Measurements from ENCODE around the gene HYDIN.
"Not testable (repeated sequence)": the region's sequence is repeated elsewhere in the genome, so short reads cannot be mapped to it uniquely, and the experiment has no call there.

The HYDIN gene

DNA sequence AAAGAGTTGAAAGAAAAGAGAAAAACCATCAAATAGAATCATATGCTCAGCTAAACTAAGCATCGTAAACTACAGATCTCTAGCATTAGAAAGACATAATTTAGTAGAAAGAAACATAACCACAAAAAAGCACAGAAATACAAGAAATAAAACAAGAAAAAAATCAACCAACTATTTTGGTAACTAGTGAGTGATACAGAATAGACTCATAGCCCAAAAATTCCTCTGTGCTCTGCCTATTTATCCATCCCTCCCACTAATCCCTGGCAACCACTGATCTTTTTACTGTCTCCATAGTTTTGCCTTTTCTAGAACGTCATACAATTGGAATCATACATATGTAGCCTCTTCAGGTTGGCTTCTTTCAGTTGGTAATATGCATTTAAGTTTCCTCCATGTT is 180.2 kb downstream of the HYDIN start:
- not testable (repeated sequence) for H3K4me1 ChIP-seq (ENCODE audit: control insufficient read depth in 5 of 5, insufficient read depth in 5 of 5, low read length in 5 of 5); H3K4me3 ChIP-seq (ENCODE audit: low read depth in 1 of 5, low read length in 5 of 5); H3K9me3 ChIP-seq (ENCODE audit: control insufficient read depth in 5 of 5, low read length in 5 of 5); H3K27me3 ChIP-seq (ENCODE audit: control insufficient read depth in 5 of 5, insufficient read depth in 4 of 5, low read length in 5 of 5); H3K9ac ChIP-seq (ENCODE audit: low read length in 5 of 5); H3K36me3 ChIP-seq (ENCODE audit: control insufficient read depth in 5 of 5, insufficient read depth in 5 of 5, low read length in 5 of 5); H3K27ac ChIP-seq (ENCODE audit: low read depth, low read length)

DNA sequence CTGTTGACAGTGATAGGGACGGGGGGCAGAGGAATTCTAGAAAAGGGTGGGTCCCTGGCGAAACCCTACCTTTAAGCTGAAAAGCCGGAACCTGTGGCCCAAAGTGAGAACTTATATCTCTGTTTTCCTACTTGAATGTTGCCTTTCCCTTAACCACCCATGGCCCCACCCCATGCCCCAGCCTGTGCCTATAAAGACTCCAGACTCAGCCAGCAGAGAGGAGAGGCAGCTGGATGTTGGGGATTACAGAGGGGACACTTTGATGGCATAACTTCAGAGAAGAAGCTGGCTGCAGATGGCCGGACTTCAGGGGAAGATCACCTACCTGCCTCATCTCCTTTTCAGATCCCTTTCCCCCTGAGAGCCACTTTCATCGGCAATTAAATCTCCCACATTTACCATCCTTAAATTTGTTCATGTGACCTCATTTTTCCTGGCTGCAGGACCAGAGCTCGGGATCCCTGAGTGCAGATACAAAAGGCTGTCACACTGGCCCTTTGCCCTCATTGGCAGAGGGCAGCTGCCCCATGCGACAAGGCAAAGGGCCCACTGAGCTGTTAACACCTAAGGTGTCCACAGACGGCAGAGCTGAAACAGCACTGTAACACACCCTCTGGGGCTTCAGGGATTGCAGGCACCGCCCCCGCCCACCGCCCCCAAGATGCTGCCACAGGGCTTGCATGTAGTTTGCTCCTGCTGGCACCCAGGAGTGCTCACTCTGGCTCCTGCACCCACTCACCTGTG is 191.0 kb downstream of the HYDIN start:
- not testable (repeated sequence) for H3K4me3 ChIP-seq (ENCODE audit: low read depth in 1 of 5, low read length in 5 of 5); H3K27me3 ChIP-seq (ENCODE audit: control insufficient read depth in 5 of 5, insufficient read depth in 4 of 5, low read length in 5 of 5); H3K36me3 ChIP-seq (ENCODE audit: control insufficient read depth in 5 of 5, insufficient read depth in 5 of 5, low read length in 5 of 5); H3K4me1 ChIP-seq (ENCODE audit: control insufficient read depth in 5 of 5, insufficient read depth in 5 of 5, low read length in 5 of 5); H3K9ac ChIP-seq (ENCODE audit: low read length in 5 of 5); H3K27ac ChIP-seq (ENCODE audit: low read depth, low read length); H3K9me3 ChIP-seq (ENCODE audit: control insufficient read depth in 5 of 5, low read length in 5 of 5)

DNA sequence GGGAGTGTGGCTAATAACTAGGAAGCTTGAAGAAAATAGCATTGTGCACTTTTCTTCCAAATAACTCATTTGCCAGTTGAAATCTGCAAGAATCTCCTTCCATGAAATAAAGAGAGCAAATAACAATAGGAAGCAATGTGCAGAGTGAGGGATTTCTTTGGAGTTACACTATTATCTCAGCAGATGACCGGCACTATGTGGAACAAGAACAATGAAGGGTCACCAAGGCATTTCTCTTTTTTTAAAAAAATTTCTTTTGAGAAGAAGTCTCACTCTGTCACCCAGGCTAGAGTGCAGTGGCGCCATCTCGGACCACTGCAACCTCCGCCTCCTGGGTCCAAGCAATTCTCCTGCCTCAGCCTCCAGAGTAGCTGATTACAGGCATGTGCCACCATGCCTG is 192.1 kb downstream of the HYDIN start:
- H3K4me3 ChIP-seq (ENCODE audit: low read depth in 1 of 5, low read length in 5 of 5); H3K9me3 ChIP-seq (ENCODE audit: control insufficient read depth in 5 of 5, low read length in 5 of 5); H3K36me3 ChIP-seq (ENCODE audit: control insufficient read depth in 5 of 5, insufficient read depth in 5 of 5, low read length in 5 of 5); H3K9ac ChIP-seq (ENCODE audit: low read length in 5 of 5); H3K4me1 ChIP-seq (ENCODE audit: control insufficient read depth in 5 of 5, insufficient read depth in 5 of 5, low read length in 5 of 5); H3K27me3 ChIP-seq (ENCODE audit: control insufficient read depth in 5 of 5, insufficient read depth in 4 of 5, low read length in 5 of 5); H3K27ac ChIP-seq (ENCODE audit: low read depth, low read length): not testable (repeated sequence)

DNA sequence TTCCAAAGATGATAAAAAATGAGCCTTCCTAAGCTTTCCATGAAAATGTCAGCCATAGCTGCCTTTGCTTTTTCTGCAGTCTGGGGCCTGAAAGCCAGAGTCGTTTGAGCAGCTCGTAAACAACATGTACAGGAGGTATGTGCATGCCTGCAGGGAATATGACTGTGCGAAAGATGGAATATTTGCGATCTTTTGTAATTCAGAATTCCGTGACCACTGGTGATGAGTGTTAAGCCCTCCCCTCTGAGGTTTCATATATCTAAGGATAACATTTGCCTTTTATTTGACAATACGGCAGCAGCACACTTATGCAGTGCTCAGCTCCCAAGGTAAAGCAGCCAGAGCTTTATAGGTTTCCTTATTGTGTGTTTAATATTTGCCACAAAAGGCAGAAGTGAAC is 192.5 kb downstream of the HYDIN start:
- H3K27ac ChIP-seq (ENCODE audit: low read depth, low read length); H3K4me3 ChIP-seq (ENCODE audit: low read depth in 1 of 5, low read length in 5 of 5); H3K36me3 ChIP-seq (ENCODE audit: control insufficient read depth in 5 of 5, insufficient read depth in 5 of 5, low read length in 5 of 5); H3K4me1 ChIP-seq (ENCODE audit: control insufficient read depth in 5 of 5, insufficient read depth in 5 of 5, low read length in 5 of 5); H3K27me3 ChIP-seq (ENCODE audit: control insufficient read depth in 5 of 5, insufficient read depth in 4 of 5, low read length in 5 of 5); H3K9ac ChIP-seq (ENCODE audit: low read length in 5 of 5); H3K9me3 ChIP-seq (ENCODE audit: control insufficient read depth in 5 of 5, low read length in 5 of 5): not testable (repeated sequence)

DNA sequence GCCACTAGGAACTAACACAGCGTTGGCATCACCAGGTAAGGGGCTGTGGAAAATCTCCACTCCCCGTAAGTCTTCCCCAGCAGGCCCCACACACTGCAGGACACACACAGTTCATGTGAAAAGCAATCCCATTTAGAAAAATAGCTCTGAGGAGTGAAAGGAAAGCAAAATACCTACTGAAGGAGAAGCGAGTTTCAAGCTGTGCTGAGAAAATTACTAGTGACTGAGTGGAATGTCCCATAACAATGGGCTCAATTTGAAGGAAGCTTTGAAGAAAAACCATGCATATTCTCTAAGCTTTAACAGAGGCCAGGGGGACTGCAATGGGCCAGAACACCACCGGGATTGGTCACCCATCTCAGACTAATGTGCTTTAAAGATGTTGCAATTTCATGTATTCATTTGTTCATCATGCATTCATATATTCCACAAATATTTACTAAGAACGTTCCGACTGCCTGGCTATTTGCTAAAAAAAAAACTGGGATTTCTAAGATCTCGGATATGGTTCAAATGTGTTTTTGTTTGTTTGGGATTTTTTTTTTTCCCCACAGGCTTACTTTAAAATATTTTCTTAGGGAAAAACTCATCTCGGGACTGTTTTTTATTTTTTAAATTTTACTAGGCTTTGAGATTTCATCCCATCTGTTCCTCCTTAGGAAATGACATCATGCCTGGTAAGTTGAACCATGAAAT is 202.3 kb downstream of the HYDIN start:
- not testable (repeated sequence) for H3K4me1 ChIP-seq (ENCODE audit: control insufficient read depth in 5 of 5, insufficient read depth in 5 of 5, low read length in 5 of 5); H3K27me3 ChIP-seq (ENCODE audit: control insufficient read depth in 5 of 5, insufficient read depth in 4 of 5, low read length in 5 of 5); H3K9me3 ChIP-seq (ENCODE audit: control insufficient read depth in 5 of 5, low read length in 5 of 5); H3K36me3 ChIP-seq (ENCODE audit: control insufficient read depth in 5 of 5, insufficient read depth in 5 of 5, low read length in 5 of 5); H3K4me3 ChIP-seq (ENCODE audit: low read depth in 1 of 5, low read length in 5 of 5); H3K9ac ChIP-seq (ENCODE audit: low read length in 5 of 5); H3K27ac ChIP-seq (ENCODE audit: low read depth, low read length)

DNA sequence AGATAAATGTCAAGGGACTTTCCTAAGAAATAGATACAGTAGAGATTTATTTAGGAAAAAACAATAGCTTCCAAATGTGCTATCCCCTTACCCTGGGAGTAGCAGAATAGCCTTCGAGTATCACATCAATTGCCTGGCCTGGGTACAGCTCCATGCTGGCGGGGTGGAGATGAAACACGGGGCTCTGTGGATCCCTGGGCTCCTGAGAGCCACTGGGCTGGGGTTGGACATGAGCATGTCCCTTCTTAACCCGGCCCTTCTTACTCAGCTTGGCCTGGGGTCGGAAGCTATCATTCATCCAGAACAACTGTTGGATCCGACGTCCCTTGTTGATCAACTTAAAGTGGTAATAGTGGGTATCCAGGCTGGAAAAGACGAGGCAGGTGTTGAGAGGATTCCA is 203.0 kb downstream of the HYDIN start:
- not testable (repeated sequence) for H3K27ac ChIP-seq (ENCODE audit: low read depth, low read length); H3K36me3 ChIP-seq (ENCODE audit: control insufficient read depth in 5 of 5, insufficient read depth in 5 of 5, low read length in 5 of 5); H3K27me3 ChIP-seq (ENCODE audit: control insufficient read depth in 5 of 5, insufficient read depth in 4 of 5, low read length in 5 of 5); H3K9ac ChIP-seq (ENCODE audit: low read length in 5 of 5); H3K4me3 ChIP-seq (ENCODE audit: low read depth in 1 of 5, low read length in 5 of 5); H3K9me3 ChIP-seq (ENCODE audit: control insufficient read depth in 5 of 5, low read length in 5 of 5); H3K4me1 ChIP-seq (ENCODE audit: control insufficient read depth in 5 of 5, insufficient read depth in 5 of 5, low read length in 5 of 5)

DNA sequence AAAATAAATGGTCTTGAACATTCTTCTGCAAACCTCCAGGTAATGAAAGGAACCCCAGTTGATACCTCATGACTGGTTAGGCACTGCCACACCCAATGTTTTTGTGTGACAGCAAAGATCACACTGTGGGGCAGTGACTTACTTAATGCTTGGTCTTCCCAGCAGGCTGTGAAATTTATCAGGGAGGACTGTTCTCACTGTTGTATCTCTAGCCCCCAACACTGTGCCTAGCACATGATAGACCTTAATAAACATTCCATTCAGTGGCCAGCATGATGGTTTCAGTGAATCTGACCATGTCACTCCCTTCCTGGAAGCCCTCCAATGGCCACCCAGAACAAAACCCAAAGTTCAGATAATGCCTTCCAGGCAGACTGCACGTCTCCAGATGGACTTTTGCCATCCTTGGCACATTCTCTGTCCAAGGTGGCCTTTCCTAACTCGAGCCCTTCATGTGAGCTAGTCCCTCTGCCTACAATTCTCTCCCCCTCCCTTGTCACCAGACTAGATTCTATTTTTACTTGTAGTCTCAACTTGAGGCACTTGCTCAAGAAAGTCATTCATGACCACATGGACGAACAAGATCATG is 206.6 kb downstream of the HYDIN start:
- H3K27me3 ChIP-seq (ENCODE audit: control insufficient read depth in 5 of 5, insufficient read depth in 4 of 5, low read length in 5 of 5); H3K4me3 ChIP-seq (ENCODE audit: low read depth in 1 of 5, low read length in 5 of 5); H3K9me3 ChIP-seq (ENCODE audit: control insufficient read depth in 5 of 5, low read length in 5 of 5); H3K27ac ChIP-seq (ENCODE audit: low read depth, low read length); H3K4me1 ChIP-seq (ENCODE audit: control insufficient read depth in 5 of 5, insufficient read depth in 5 of 5, low read length in 5 of 5); H3K9ac ChIP-seq (ENCODE audit: low read length in 5 of 5); H3K36me3 ChIP-seq (ENCODE audit: control insufficient read depth in 5 of 5, insufficient read depth in 5 of 5, low read length in 5 of 5): not testable (repeated sequence)

DNA sequence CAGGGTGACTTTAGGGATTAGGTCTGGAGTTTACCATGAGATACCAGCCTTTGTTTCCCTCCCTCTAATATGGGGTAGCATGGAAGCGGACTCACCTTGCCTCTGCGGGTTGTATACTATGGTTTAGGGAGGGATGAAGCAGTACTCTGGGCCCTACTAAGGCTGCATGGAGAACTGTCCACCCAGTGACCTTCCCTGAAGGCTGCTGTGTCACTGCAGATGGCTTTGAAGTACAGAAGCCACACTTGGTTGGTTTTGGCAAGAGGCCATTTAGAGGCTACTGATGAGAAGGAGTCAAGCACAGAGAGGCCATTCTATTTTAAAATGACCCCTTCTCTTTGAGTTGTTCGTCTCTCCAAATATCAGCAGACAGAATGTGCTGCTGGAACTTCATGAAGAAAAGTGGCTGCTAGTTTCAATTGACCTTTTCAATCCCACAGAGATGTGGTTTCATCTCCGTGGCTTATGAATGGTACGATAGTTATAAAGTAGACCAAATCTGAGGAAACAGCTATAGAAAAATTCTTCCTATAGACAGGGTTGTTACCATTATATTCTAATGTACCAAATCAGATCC is 208.5 kb downstream of the HYDIN start:
- H3K4me3 ChIP-seq (ENCODE audit: low read depth in 1 of 5, low read length in 5 of 5); H3K27ac ChIP-seq (ENCODE audit: low read depth, low read length); H3K36me3 ChIP-seq (ENCODE audit: control insufficient read depth in 5 of 5, insufficient read depth in 5 of 5, low read length in 5 of 5); H3K27me3 ChIP-seq (ENCODE audit: control insufficient read depth in 5 of 5, insufficient read depth in 4 of 5, low read length in 5 of 5); H3K9ac ChIP-seq (ENCODE audit: low read length in 5 of 5); H3K9me3 ChIP-seq (ENCODE audit: control insufficient read depth in 5 of 5, low read length in 5 of 5); H3K4me1 ChIP-seq (ENCODE audit: control insufficient read depth in 5 of 5, insufficient read depth in 5 of 5, low read length in 5 of 5): not testable (repeated sequence)

DNA sequence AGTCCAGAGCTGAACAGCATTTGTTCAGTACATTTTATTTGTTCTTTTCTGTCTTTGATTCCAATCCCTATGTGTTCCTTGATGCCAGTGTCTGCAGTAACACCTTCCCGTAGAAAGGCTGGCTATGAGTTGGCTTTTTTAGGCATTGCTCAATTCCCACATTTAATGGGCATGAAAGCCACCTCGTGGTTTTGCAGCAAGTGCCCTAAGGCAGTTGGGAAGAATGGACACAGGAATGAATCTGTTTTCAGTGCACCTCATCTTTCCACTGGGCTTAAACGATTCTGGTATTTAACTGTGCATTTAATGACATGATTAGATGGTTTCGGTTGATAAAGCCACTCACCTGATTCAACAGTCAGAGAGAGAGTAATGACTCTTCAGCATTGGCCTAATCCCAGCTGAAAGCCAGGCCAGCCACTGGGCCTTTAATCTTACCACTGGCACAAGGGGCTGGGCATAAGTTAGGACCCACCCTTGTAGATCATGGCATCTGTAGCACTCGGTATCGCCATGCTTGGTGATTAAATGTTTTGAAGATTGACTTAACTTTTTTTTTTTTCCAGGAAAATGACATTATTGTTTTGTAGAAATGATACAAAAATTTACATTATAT is 211.3 kb downstream of the HYDIN start:
- not testable (repeated sequence) for H3K4me3 ChIP-seq (ENCODE audit: low read depth in 1 of 5, low read length in 5 of 5); H3K36me3 ChIP-seq (ENCODE audit: control insufficient read depth in 5 of 5, insufficient read depth in 5 of 5, low read length in 5 of 5); H3K9ac ChIP-seq (ENCODE audit: low read length in 5 of 5); H3K27ac ChIP-seq (ENCODE audit: low read depth, low read length); H3K27me3 ChIP-seq (ENCODE audit: control insufficient read depth in 5 of 5, insufficient read depth in 4 of 5, low read length in 5 of 5); H3K9me3 ChIP-seq (ENCODE audit: control insufficient read depth in 5 of 5, low read length in 5 of 5); H3K4me1 ChIP-seq (ENCODE audit: control insufficient read depth in 5 of 5, insufficient read depth in 5 of 5, low read length in 5 of 5)

DNA sequence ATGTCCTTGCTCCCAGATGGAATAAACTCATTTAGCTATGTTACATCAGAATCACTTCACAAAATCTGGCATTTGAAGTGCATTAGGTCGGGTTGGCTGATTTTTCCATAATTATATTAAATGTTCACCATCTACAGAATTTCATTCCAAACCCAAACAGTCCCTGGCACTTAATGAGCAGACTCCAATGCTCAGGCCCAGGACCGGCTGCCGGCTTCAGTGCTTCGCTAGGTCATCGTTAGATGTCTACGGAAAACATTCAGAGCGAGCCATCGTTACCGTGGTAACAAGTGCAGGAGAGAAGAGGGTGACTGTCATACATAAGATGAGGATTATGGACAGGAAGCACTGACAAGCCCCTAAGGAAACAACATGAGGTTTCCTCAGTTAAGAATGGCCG is 215.1 kb downstream of the HYDIN start:
- not testable (repeated sequence) for H3K27me3 ChIP-seq (ENCODE audit: control insufficient read depth in 5 of 5, insufficient read depth in 4 of 5, low read length in 5 of 5); H3K9ac ChIP-seq (ENCODE audit: low read length in 5 of 5); H3K4me3 ChIP-seq (ENCODE audit: low read depth in 1 of 5, low read length in 5 of 5); H3K9me3 ChIP-seq (ENCODE audit: control insufficient read depth in 5 of 5, low read length in 5 of 5); H3K27ac ChIP-seq (ENCODE audit: low read depth, low read length); H3K36me3 ChIP-seq (ENCODE audit: control insufficient read depth in 5 of 5, insufficient read depth in 5 of 5, low read length in 5 of 5); H3K4me1 ChIP-seq (ENCODE audit: control insufficient read depth in 5 of 5, insufficient read depth in 5 of 5, low read length in 5 of 5)

Measured in subcutaneous abdominal adipose tissue (tissue), 5 donors.